GM12865 (cell line): Measurements from ENCODE around the gene CABLES2.
"Not testable (repeated sequence)": the region's sequence is repeated elsewhere in the genome, so short reads cannot be mapped to it uniquely, and the experiment has no call there.

Experiments
- DNase-seq: peaks from one replicate; pipeline ENCODE4 v3.0.0; 2010; ENCODE audit warnings: low read depth
- H3K4me3 ChIP-seq: 2 replicates; pipeline ENCODE4 v1.5.1; 2011; ENCODE audit warnings: mild to moderate bottlenecking, low read depth, low read length, control low read depth
- TF ChIP-seq, protein P1 (sequence below): IDR thresholded peaks from 2 replicates; pipeline ENCODE4 v1.5.1; 2011; ENCODE audit warnings: low read length, control low read depth, low read depth, inconsistent platforms; ENCODE audit not compliant: insufficient read depth; ENCODE audit errors: missing control alignments

CABLES2 gene

DNA sequence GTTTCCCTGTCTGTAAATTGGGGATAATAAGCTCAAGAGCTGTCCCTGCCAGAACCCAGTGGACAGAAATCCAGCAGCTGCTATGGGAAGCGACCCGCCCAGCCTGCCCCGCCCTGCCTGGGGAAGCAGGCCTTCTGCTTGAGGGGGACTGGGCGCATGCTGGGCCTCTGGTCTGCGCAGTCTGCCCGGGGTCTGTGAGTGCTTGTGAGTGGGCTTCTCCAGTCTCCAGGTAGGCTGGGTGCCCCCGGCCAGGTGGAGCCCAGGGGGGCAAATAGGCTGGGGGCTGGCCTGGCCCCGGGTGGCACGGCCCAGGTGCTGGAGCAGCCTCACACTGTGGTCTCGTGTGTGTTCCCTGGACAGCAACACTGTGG, 20.9 kb upstream of the CABLES2 start:
- no peak overlapping the region for H3K4me3 ChIP-seq
- DNase-seq = no peak
- TF ChIP-seq, protein P1, sequence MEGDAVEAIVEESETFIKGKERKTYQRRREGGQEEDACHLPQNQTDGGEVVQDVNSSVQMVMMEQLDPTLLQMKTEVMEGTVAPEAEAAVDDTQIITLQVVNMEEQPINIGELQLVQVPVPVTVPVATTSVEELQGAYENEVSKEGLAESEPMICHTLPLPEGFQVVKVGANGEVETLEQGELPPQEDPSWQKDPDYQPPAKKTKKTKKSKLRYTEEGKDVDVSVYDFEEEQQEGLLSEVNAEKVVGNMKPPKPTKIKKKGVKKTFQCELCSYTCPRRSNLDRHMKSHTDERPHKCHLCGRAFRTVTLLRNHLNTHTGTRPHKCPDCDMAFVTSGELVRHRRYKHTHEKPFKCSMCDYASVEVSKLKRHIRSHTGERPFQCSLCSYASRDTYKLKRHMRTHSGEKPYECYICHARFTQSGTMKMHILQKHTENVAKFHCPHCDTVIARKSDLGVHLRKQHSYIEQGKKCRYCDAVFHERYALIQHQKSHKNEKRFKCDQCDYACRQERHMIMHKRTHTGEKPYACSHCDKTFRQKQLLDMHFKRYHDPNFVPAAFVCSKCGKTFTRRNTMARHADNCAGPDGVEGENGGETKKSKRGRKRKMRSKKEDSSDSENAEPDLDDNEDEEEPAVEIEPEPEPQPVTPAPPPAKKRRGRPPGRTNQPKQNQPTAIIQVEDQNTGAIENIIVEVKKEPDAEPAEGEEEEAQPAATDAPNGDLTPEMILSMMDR = no peak

DNA sequence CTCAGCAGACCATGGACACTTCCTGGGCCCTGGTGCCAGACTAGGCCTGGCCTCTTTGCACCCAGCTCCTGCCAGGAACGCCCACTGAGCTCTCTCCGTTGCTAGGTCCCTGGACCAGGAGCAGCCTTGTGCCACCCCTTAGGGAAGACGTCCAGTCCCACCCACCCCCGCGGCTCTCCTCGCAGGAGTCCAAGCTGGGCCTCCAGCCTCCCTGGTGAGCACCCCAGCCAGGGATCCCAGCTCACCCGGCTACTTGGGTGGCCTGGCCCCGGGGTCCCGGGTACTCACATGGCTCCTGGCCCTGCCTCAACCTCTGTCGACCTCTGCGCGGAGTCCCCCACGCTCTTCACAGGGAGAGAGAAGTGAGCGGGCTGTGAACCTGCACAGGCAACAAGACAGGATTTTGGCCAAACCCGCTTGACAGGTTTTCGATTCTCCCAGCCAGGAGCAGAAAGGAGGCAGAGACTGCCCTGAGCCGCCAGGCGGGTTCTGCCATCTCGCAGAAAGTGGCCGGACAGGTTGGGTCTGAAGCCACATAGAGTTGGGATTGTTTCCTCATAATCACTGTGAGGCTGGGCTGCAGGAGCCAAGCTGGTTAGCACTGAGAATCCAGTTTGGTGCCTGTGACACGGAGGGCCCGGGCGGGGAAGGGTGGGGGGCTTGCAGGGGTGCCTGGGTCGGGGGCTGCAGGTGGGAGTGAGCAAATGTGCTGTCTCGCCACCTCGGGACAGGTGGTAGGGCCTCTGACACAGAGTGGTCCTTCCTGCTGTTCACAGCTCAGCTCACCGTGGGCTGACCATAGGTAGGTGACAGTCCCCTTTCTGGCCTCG, 20.3 kb upstream of the CABLES2 start, which contains the start of gene RBBP8NL:
RBBP8NL (minus strand) TSS at position 368 of the 830 bp plus-strand sequence. CDS start 7,892 bp downstream, outside the sequence.
- H3K4me3 ChIP-seq = no peak within 1 kb of the TSS
- TF ChIP-seq, protein P1 = no peak
- DNase-seq = no peak

DNA sequence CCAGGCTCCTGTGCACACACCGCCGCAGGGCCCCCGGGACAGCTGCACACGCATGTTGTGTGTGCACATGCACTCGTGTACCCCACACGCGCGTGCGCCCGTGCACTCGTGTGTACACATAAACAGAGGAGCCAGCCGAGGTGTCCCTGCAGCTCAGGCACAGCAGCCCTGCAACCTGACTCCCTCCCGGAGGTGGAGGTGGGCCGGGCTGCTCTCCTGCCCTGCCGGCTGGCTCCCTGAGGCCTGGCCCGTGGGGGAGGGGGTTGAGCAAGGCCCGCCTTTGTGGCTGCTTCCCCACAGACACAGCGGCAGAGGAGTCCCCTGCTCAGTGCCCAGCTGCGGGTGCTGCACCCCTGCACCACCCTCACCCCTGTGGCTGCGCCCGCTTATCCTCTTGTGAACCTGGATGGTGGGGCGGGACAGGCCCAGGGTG, 19.6 kb upstream of the CABLES2 start:
- TF ChIP-seq, protein P1 = no peak
- no peak for DNase-seq
- H3K4me3 ChIP-seq = no peak overlapping the region

DNA sequence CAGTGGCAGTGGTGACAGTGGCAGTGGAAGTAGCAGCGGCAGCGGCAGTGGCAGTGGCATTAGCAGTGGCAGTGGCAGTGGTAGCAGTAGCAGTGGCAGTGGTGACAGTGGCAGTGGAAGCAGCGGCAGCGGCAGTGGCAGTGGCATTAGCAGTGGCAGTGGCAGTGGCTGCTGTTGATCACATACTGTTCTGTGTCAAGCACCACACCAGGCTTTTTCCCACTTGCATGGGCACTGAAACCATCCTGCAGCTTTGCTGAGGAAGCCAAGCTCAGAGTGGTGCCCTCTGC, 18.9 kb upstream of the CABLES2 start:
- H3K4me3 ChIP-seq, DNase-seq: not testable (repeated sequence)

DNA sequence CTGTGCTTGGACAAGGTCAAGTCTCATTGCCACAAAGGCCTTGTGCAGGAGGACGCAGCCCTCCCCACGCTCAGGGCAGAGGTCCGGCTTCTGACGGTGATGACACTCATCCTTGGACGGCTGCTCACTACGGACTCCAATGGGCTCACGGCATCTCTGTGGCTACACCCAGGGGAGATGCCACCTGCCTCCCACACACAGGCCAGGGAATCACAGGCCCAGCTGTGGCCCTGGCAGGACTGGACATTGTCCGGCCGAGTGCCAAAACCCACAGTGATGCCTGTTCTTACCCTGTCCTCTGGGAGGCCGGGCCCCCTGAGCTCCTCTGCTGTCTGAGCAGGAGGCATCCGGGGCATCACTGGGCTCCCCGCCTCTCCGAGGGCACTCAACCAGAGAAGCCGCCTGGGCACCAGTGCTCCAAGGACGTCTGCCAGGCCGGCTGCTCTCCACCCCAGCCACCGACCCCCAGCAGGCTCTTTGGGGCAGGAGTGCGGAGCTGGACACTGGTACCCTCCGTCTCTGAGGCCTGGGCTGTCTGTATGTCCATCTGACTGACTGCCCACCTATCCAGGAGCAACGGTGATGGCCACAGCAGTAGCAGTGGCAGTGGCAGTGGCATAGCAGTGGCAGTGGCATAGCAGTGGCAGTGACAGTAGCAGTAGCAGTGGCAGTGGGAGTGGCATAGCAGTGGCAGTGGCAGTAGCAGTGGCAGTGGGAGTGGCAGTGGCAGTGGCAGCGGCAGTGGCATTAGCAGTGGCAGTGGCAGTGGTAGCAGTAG, 18.4 kb upstream of the CABLES2 start:
- no peak overlapping the region for H3K4me3 ChIP-seq
- DNase-seq = no peak
- TF ChIP-seq, protein P1 = no peak

DNA sequence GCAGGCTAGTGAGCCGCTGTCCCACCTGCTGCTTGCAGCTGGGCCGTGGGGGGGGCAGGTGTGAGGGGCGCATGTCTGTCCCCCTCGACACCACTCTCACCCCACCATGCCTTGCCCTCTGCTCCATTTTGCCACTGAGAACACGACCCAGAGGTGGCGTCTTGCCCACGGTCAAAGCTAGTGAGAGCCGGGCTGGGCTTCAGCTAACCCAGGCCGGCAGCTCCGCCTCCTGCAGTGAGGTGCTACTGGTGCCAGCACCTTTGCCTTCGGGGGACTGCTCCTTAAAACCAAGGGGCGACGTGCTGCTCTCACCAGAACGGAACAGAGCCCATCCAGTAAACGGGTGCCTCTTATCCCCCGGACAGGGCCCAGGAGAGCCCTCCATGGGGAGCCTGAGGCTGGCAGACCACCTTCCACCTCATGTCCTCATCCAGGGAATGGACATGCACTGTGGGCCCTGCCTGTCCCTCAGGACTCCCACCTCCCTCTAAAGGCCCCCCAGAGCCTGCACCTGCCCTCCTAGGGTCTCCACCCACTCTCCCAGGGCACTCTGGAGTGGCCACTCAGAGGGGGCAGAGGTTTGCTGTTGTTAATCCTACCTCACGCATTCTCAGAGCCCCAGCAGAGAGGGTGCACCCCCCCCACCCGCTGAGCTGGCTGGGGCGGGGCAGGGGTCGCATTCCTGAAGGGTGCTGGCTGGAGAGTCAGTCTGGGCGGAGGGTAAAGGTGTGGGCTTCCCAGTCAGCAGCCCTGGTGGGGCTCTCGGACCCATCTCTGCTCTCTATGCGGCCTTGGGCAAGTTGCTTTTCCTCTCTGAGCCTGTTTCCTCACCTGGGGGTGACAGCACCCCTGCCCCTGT, 17.4 kb upstream of the CABLES2 start:
- no peak overlapping the region for H3K4me3 ChIP-seq
- TF ChIP-seq, protein P1 = no peak
- no peak for DNase-seq

DNA sequence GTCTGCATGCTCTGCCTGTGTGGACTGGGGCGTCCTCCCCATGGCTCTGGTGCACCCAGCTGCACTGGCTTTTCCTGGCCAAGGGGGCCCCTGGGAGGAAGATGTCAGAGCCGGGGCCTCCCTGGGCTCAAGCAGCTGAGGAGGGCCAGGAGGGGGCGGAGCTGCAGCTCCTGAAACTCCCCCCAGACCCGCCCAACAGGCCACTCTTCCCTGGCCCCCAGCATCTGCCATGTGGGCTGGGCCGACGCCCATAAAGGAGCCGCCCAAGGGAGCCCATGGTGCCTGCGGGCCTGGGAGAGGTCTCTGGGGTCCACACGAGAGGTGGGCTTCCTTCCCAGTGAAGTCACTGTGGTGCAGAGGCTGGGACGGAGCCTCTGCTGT, 16.2 kb upstream of the CABLES2 start:
- TF ChIP-seq, protein P1 = no peak
- no peak for DNase-seq

More for the DNA sequence above, 16.2 kb upstream of the CABLES2 start:
- H3K4me3 ChIP-seq = no peak overlapping the region
